ENCODE results near the gene TSC2.
A peak's percentile ranks its signal among the peaks of the same experiment; 100 is the strongest.
"Not testable (repeated sequence)": the region's sequence is repeated elsewhere in the genome, so short reads cannot be mapped to it uniquely, and the experiment has no call there.

Gene TSC2

DNA sequence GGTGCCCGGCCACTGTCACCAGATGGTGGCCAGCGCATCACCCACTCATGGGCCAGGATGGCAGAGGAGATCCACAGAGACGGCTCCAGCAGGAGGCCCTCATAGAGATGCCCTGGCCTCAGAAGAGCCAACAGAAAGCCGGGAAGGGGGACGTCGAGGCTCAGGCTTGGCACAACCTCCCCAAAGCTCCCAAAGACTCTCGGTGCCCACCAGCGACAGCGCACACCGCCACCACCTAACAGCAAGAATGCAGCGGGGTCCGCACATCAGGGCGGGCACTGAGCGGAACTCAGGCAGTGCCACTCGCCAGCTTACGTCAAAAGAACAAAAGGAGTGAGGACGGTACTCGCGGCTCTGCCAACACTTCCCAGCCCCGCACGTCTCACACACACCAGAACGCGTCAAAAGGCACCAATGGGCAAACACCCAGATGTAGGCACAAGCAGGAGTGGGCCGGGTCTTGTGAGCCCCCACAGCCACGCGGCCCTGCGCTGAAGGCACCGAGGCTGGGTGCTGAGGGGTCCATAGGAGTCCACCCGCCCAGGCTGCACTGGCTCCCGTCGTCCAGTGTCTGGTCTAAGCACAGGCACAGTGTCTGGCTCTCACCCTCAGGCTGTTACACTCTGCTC is 79.3 kb downstream of the TSC2 start:
- not testable (repeated sequence) for DNase-seq; H3K36me3 ChIP-seq (ENCODE audit: control insufficient read depth, insufficient read depth, low read length); H3K4me1 ChIP-seq (ENCODE audit: control insufficient read depth, insufficient read depth, low read length, poor library complexity, severe bottlenecking); H3K27me3 ChIP-seq (replicated peaks; ENCODE audit: control insufficient read depth, insufficient read depth, low read length, poor library complexity, severe bottlenecking); H3K4me3 ChIP-seq (ENCODE audit: insufficient read depth, low read depth, low read length, poor library complexity, severe bottlenecking); H3K27ac ChIP-seq (ENCODE audit: insufficient read depth, low read length, poor library complexity, severe bottlenecking); H3K9me3 ChIP-seq (ENCODE audit: control insufficient read depth, low read length)

DNA sequence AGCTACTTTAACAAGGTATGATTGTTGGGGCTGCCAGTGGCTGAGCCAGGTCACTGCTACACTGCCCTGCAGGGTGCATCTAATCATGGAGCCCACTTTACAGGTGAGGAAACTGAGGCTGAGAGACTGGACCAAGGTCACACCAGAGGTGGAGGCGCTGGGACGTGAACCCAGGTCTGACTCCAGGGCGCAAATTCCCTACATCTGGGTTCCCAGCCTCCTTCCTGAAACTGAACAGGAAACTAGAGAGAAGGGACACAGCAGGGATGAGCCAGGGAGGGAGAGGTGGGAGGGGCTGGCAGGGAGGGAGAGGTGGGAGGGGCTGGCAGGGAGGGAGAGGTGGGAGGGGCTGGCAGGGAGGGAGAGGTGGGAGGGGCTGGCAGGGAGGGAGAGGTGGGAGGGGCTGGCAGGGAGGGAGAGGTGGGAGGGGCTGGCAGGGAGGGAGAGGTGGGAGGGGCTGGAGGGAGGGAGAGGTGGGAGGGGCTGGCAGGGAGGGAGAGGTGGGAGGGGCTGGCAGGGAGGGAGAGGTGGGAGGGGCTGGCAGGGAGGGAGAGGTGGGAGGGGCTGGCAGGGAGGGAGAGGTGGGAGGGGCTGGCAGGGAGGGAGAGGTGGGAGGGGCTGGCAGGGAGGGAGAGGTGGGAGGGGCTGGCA is 80.0 kb downstream of the TSC2 start:
- not testable (repeated sequence) for H3K27ac ChIP-seq (ENCODE audit: insufficient read depth, low read length, poor library complexity, severe bottlenecking); DNase-seq; H3K4me3 ChIP-seq (ENCODE audit: insufficient read depth, low read depth, low read length, poor library complexity, severe bottlenecking); H3K27me3 ChIP-seq (replicated peaks; ENCODE audit: control insufficient read depth, insufficient read depth, low read length, poor library complexity, severe bottlenecking); H3K4me1 ChIP-seq (ENCODE audit: control insufficient read depth, insufficient read depth, low read length, poor library complexity, severe bottlenecking); H3K36me3 ChIP-seq (ENCODE audit: control insufficient read depth, insufficient read depth, low read length); H3K9me3 ChIP-seq (ENCODE audit: control insufficient read depth, low read length)

DNA sequence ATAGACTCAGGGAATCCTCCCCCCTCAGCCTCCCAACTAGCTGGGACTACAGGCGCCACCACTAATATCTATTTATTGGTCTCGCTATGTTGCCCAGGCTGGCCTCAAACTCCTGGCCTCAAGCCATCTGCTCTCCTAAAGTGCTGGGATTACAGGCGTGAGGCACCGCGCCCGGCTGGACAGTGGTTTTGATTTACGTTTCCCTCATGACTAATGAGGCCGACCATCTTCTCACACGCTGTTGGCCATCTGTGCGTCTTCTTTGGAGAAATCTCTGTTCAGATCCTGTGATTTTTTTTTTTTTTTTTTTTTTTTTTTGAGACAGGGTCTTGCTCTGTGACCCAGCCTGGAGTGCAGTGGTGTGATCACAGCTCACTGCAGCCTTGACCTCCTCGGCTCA is 81.5 kb downstream of the TSC2 start:
- H3K4me3 ChIP-seq (ENCODE audit: insufficient read depth, low read depth, low read length, poor library complexity, severe bottlenecking); H3K27ac ChIP-seq (ENCODE audit: insufficient read depth, low read length, poor library complexity, severe bottlenecking); DNase-seq; H3K4me1 ChIP-seq (ENCODE audit: control insufficient read depth, insufficient read depth, low read length, poor library complexity, severe bottlenecking); H3K9me3 ChIP-seq (ENCODE audit: control insufficient read depth, low read length); H3K36me3 ChIP-seq (ENCODE audit: control insufficient read depth, insufficient read depth, low read length); H3K27me3 ChIP-seq (replicated peaks; ENCODE audit: control insufficient read depth, insufficient read depth, low read length, poor library complexity, severe bottlenecking): not testable (repeated sequence)

DNA sequence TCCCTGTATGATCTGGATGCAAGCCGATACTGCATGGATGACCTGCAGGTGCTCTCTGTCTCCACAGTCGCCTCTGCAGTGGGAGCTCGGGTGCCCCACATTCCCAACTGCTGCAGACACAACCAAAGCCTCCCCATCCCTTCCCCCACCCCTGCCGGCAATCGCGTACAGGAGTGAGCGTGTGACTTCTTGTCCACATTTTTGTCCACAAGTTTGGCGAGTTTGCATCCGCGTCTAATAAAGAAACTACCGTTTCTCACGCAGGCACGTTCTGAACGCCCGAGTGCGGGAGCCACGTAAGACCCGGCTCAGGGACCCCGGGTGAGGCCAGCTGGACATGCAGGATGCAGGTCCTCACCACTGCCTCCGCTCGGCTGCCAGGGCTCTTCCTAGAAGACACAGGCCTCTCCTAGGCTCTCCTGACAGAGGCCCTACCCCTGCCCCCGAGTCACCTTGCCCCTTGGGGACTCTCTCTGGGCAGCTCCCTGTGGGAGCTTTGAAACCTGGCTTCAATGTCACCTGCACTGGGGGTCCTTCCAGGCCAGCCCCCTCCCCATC is 82.2 kb downstream of the TSC2 start:
- H3K4me1 ChIP-seq (ENCODE audit: control insufficient read depth, insufficient read depth, low read length, poor library complexity, severe bottlenecking); H3K27ac ChIP-seq (ENCODE audit: insufficient read depth, low read length, poor library complexity, severe bottlenecking); DNase-seq; H3K4me3 ChIP-seq (ENCODE audit: insufficient read depth, low read depth, low read length, poor library complexity, severe bottlenecking); H3K9me3 ChIP-seq (ENCODE audit: control insufficient read depth, low read length); H3K36me3 ChIP-seq (ENCODE audit: control insufficient read depth, insufficient read depth, low read length); H3K27me3 ChIP-seq (replicated peaks; ENCODE audit: control insufficient read depth, insufficient read depth, low read length, poor library complexity, severe bottlenecking): not testable (repeated sequence)

GRCh38 chr16:2133797-2134196 is 86.0 kb downstream of the TSC2 start:
- not testable (repeated sequence) for H3K4me1 ChIP-seq (ENCODE audit: control insufficient read depth, insufficient read depth, low read length, poor library complexity, severe bottlenecking); H3K9me3 ChIP-seq (ENCODE audit: control insufficient read depth, low read length); H3K27ac ChIP-seq (ENCODE audit: insufficient read depth, low read length, poor library complexity, severe bottlenecking); DNase-seq; H3K36me3 ChIP-seq (ENCODE audit: control insufficient read depth, insufficient read depth, low read length); H3K27me3 ChIP-seq (replicated peaks; ENCODE audit: control insufficient read depth, insufficient read depth, low read length, poor library complexity, severe bottlenecking); H3K4me3 ChIP-seq (ENCODE audit: insufficient read depth, low read depth, low read length, poor library complexity, severe bottlenecking)

DNA sequence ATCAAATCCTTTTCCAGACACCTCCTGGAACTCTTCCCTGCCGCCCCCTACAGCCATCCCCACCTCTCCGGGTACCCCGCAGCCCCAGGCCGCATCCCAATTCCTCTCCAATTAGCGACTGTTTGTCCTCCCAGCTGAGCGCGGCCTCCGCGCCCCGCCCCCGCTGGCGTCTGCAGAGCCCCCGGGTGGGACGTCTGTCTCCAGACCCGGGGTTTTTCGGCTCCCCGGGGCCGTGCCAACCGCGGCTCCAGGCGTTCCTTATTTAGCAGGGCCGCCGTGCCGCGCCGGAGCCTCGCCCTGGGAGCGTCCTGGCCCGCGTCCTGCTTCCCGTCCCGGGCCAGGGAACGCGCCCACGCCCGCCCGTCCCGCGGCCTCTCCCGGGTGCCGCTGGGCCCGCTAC is 87.3 kb downstream of the TSC2 start:
- not testable (repeated sequence) for H3K36me3 ChIP-seq (ENCODE audit: control insufficient read depth, insufficient read depth, low read length); H3K9me3 ChIP-seq (ENCODE audit: control insufficient read depth, low read length); H3K27ac ChIP-seq (ENCODE audit: insufficient read depth, low read length, poor library complexity, severe bottlenecking); H3K27me3 ChIP-seq (replicated peaks; ENCODE audit: control insufficient read depth, insufficient read depth, low read length, poor library complexity, severe bottlenecking); H3K4me3 ChIP-seq (ENCODE audit: insufficient read depth, low read depth, low read length, poor library complexity, severe bottlenecking); H3K4me1 ChIP-seq (ENCODE audit: control insufficient read depth, insufficient read depth, low read length, poor library complexity, severe bottlenecking); DNase-seq

DNA sequence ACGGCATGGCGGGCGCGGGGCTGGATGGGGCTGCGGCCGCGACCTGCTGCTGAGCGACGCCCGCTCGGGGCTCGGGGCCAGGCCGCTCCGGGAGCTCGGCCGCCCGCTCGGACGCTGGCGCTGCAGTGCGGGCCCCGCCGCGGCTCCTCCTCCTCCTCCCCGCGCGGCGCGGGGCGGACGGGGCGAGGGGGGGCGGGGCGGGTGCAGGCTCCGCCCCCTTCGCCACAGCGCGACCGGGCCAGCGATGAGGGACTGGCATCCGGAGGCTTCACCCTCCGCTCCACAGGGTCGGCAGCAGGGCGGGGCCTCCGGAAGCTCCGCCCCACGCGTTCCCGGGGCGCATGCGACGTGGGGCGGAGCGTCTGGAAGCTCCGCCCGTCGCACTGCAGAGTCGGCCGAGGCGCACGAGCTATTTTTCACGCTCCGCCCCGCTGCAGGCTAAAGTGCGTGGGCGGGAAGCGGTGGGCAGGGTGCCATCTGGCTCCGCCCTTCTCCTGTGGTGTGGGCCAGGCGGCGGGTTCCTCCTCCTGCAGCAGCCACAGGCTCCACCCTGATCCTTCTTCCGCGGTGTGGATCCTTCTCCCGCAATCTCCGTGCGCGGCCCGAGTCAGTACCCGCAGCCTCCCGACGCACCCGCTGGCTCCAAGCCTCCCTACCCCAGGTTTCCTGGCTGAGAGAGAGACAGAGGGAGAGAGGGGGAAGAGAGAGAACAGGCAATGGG is 88.1 kb downstream of the TSC2 start, which contains the start of gene PKD1:
PKD1 (minus strand) TSS at position 129 of the 721 bp plus-strand sequence. CDS start 209 bp downstream, outside the sequence.
- peak; percentile 95 to 98 (median 97) for DNase-seq
- peak within 1 kb of the TSS; percentile 42 for H3K27ac ChIP-seq (ENCODE audit: insufficient read depth, low read length, poor library complexity, severe bottlenecking)
- not testable (repeated sequence) for H3K27me3 ChIP-seq (replicated peaks; ENCODE audit: control insufficient read depth, insufficient read depth, low read length, poor library complexity, severe bottlenecking); H3K36me3 ChIP-seq (ENCODE audit: control insufficient read depth, insufficient read depth, low read length); H3K4me1 ChIP-seq (ENCODE audit: control insufficient read depth, insufficient read depth, low read length, poor library complexity, severe bottlenecking); H3K9me3 ChIP-seq (ENCODE audit: control insufficient read depth, low read length)
- peak within 1 kb of the TSS; percentile 23 for H3K4me3 ChIP-seq (ENCODE audit: insufficient read depth, low read depth, low read length, poor library complexity, severe bottlenecking)

All from effector memory CD4-positive, alpha-beta T cell (primary cell).